ENCODE data around the gene CCDC138. TPM values are rescaled to one million over a fixed set of nuclear protein-coding genes. Genes with fewer than 3 reads are reported as not detected.

CCDC138 gene
- total RNA-seq, 2 donors from 2014 or later: 2.9 to 8.0 TPM

GRCh38 chr2:108786008-108786353 is 590 bp upstream of the CCDC138 start:
- Histone ChIP-seq H3K9me3 (no peaks in the 10 kb centered on the region), H3K4me3 (peak overlapping the region; percentile 79), H3K27me3 (no peaks in the 10 kb centered on the region), H3K4me1 (no peaks in the 10 kb centered on the region), H3K27ac (peak overlapping the region; percentile 63), H3K36me3 (no peaks in the 10 kb centered on the region), H3K9ac (ENCODE audit: low read depth in 2 of 2, low read length in 2 of 2) (peak overlapping the region; percentile 82 to 84)
- TF ChIP-seq, protein P1, sequence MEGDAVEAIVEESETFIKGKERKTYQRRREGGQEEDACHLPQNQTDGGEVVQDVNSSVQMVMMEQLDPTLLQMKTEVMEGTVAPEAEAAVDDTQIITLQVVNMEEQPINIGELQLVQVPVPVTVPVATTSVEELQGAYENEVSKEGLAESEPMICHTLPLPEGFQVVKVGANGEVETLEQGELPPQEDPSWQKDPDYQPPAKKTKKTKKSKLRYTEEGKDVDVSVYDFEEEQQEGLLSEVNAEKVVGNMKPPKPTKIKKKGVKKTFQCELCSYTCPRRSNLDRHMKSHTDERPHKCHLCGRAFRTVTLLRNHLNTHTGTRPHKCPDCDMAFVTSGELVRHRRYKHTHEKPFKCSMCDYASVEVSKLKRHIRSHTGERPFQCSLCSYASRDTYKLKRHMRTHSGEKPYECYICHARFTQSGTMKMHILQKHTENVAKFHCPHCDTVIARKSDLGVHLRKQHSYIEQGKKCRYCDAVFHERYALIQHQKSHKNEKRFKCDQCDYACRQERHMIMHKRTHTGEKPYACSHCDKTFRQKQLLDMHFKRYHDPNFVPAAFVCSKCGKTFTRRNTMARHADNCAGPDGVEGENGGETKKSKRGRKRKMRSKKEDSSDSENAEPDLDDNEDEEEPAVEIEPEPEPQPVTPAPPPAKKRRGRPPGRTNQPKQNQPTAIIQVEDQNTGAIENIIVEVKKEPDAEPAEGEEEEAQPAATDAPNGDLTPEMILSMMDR (IDR thresholded peaks at IDR 0.05): no peak
- no peak for DNase-seq
- intact Hi-C loops (cut with DNase I): no loop called here

DNA sequence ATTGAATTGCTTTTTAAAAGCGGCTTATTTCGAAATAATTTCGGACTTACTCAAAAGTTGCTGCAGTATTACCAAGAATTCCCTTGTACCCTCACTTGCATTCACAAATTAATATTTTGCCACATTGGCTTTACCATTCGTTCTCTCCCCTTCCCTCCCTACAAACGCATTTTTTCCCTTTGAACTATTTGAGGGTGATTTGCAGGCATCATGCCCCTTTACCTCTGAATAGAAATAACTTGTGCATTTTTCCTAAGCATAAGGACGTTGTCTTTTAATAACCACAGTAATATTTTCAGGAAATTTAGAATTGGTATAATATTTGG is 608 bp downstream of the CCDC138 start:
- Histone ChIP-seq H3K4me3 (peak overlapping the region; percentile 79), H3K27ac (no peak overlapping the region)
- intact Hi-C loops (cut with DNase I): no loop called here

DNA sequence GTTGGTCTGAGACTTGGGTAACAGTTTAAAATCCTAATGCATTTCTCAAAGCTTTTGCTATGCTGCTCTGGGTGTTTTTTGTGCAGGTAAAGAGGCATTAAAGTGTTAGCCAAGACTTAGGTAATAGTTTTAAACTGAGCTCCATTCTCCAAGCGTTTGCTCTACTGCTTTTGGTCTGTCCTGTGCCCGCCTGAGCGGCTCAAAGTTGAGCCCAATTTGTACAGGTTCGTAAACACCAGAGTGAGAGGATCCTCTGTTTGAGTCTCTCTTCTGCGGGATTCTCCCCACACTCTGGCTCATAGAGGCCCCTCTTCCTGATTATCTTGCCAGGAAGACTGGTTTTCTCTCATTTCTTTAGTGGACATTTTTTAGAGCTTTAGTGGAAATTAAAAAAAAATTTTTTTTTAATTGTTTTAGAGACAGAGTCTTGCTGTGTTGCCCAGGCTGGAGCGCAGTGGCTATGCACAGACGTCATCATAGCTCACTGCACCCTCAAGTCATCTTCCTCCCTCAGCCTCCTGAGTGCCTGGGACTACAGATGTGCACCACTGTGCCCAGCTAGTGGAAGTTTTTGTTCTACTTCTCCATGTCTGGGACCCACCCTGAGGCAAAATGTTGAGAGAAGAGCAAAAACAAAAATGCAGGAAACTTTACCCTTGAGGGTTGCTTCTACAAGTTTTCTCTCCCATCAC is 16.6 kb downstream of the CCDC138 start:
- H3K27ac ChIP-seq: no peak overlapping the region
- H3K9ac ChIP-seq (ENCODE audit: low read depth in 2 of 2, low read length in 2 of 2): no peak overlapping the region
- no peak overlapping the region for H3K4me3 ChIP-seq
- DNase-seq: no peak
- H3K27me3 ChIP-seq: no peaks in the 10 kb centered on the region
- intact Hi-C loops (cut with DNase I): no loop called here
- TF ChIP-seq, protein P1 (IDR thresholded peaks at IDR 0.05): no peak
- H3K4me1 ChIP-seq: no peaks in the 10 kb centered on the region
- no peaks in the 10 kb centered on the region for H3K36me3 ChIP-seq
- no peaks in the 10 kb centered on the region for H3K9me3 ChIP-seq

More for the DNA sequence above, 608 bp downstream of the CCDC138 start:
- H3K9me3 ChIP-seq: no peaks in the 10 kb centered on the region
- no peaks in the 10 kb centered on the region for H3K27me3 ChIP-seq
- DNase-seq: no peak
- TF ChIP-seq, protein P1 (IDR thresholded peaks at IDR 0.05): no peak
- no peaks in the 10 kb centered on the region for H3K36me3 ChIP-seq
- no peaks in the 10 kb centered on the region for H3K4me1 ChIP-seq
- H3K9ac ChIP-seq (ENCODE audit: low read depth in 2 of 2, low read length in 2 of 2): peak overlapping the region; percentile 82 to 84

DNA sequence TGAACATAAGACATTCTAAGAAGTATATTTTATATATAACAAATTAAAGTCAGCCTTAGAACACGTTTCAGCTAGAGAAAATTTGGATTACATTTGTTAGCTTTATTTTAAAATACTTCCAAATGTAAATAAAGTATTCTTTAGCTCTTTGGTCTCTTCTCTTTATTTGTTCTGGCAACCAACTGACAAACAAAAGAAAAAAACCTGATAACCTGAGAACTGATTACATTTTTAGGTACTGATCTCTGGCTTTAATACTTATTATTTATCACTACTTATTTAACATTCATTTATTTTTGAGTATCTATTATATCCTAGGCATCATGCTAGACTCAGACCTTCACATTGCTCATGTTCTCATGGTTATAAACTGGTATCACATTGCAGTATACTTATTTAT is 18.5 kb downstream of the CCDC138 start:
- H3K4me3 ChIP-seq: no peak overlapping the region
- DNase-seq: no peak
- no peaks in the 10 kb centered on the region for H3K9me3 ChIP-seq
- no peak overlapping the region for H3K27ac ChIP-seq
- H3K27me3 ChIP-seq: no peaks in the 10 kb centered on the region
- intact Hi-C loops (cut with DNase I): no loop called here
- H3K9ac ChIP-seq (ENCODE audit: low read depth in 2 of 2, low read length in 2 of 2): no peak overlapping the region
- H3K36me3 ChIP-seq: no peaks in the 10 kb centered on the region
- TF ChIP-seq, protein P1 (IDR thresholded peaks at IDR 0.05): no peak
- H3K4me1 ChIP-seq: no peaks in the 10 kb centered on the region

GRCh38 chr2:108805782-108806181 is 19.2 kb downstream of the CCDC138 start:
- no peaks in the 10 kb centered on the region for H3K36me3 ChIP-seq

More at GRCh38 chr2:108805782-108806181, 19.2 kb downstream of the CCDC138 start:
- no peak for DNase-seq
- Histone ChIP-seq H3K9ac (ENCODE audit: low read depth in 2 of 2, low read length in 2 of 2) (no peak overlapping the region), H3K27me3 (no peaks in the 10 kb centered on the region), H3K27ac (no peak overlapping the region), H3K4me3 (no peak overlapping the region), H3K4me1 (no peaks in the 10 kb centered on the region), H3K9me3 (no peaks in the 10 kb centered on the region)
- TF ChIP-seq, protein P1 (IDR thresholded peaks at IDR 0.05): no peak
- intact Hi-C loops (cut with DNase I): no loop called here
